Gastroesophageal sphincter (tissue), 3 donors: ENCODE data around the gene RAD18.

ENCODE experiments used
- EP300 ChIP-seq: sonication (generic); formaldehyde crosslinking; IDR thresholded peaks from one replicate; pipeline ENCODE4 v1.6.1; 2017; ENCODE audit warnings: antibody characterized with exemption, mild to moderate bottlenecking
- POLR2A ChIP-seq, 2 donors: fragments of 450-650 bp; IDR thresholded peaks; one replicate each; pipeline ENCODE4 v1.6.1; 2017; ENCODE audit warnings: antibody characterized with exemption in 2 of 2, mild to moderate bottlenecking in 2 of 2, moderate library complexity in 1 of 2
- POLR2AphosphoS5 ChIP-seq: sonication (generic); formaldehyde crosslinking; IDR thresholded peaks from one replicate; pipeline ENCODE4 v1.6.1; 2017; ENCODE audit warnings: antibody characterized with exemption
- TF ChIP-seq, protein P1 (sequence below), 4 experiments: fragments of 200-600 bp in 2 of 4; fragments of 450-650 bp in 2 of 4; sonication (generic) in 1 of 4; IDR thresholded peaks; one replicate each; pipeline ENCODE4 v1.5.1; 2017 to 2019; ENCODE audit warnings: antibody characterized with exemption in 4 of 4, mild to moderate bottlenecking in 2 of 4, moderate library complexity in 2 of 4

DNA sequence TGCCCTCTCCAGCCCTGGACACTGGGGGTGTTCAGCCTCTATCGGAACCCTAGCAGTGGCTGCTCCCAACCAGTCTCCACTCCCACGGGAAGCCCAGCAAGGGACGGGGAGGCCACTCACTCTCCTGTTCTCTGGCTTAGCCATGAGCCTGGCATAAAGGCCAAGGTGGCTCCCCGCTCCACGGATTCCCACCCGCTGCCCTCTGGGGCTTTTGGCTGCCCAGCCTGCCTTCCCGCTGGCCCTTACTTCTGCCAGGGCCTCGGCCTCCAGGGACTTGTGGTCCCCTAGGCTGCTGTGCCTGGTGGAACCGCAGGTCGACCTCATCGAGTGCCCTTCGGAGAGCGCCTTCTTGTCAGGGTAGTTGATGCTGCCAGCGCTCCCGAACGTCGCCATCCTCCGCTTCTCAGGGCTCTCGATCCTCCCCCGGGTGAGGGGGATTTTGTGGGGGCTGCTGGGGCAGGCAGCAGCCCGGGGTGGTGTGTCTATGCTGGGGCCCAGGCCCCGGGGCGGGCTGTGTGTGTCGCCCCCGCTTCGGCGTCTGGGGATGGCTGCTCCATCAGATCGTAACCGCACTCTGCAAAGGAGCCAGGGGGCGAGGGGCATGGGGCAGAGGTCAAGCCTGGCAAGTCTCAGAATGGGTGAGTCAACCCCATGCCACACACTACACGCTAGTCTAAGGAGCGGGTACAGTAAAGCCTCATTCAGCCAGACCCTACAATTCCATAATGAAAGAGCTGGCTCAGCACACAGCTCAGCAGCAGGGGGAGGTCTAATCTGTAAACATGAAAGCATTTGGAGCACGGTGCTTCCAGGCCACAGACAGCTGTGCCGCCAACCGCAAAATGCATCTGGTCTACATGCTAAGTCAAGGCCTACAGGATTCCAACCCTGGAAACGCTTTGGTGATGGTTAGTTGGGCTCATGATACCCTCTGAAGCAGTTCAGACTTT lies 27.3 kb upstream of the RAD18 start:
- TF ChIP-seq, protein P1, sequence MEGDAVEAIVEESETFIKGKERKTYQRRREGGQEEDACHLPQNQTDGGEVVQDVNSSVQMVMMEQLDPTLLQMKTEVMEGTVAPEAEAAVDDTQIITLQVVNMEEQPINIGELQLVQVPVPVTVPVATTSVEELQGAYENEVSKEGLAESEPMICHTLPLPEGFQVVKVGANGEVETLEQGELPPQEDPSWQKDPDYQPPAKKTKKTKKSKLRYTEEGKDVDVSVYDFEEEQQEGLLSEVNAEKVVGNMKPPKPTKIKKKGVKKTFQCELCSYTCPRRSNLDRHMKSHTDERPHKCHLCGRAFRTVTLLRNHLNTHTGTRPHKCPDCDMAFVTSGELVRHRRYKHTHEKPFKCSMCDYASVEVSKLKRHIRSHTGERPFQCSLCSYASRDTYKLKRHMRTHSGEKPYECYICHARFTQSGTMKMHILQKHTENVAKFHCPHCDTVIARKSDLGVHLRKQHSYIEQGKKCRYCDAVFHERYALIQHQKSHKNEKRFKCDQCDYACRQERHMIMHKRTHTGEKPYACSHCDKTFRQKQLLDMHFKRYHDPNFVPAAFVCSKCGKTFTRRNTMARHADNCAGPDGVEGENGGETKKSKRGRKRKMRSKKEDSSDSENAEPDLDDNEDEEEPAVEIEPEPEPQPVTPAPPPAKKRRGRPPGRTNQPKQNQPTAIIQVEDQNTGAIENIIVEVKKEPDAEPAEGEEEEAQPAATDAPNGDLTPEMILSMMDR (IDR thresholded peaks at IDR 0.05): no peak
- TF ChIP-seq POLR2AphosphoS5 (no peak), EP300 (no peak), POLR2A (IDR thresholded peaks at IDR 0.05) (no peak)
